Testis (tissue), 3 donors: ENCODE data around the gene RPP30. TPM values are rescaled to one million over a fixed set of nuclear protein-coding genes. Genes with fewer than 3 reads are reported as not detected.

ENCODE experiments used
- DNase-seq: peaks from one replicate; pipeline ENCODE4 v3.0.0-alpha.2; 2019
- H3K27ac ChIP-seq, 2 donors: fragments of 200-600 bp; sonication (generic); one replicate each; pipeline ENCODE4 v1.5.1; 2019
- H3K27me3 ChIP-seq: fragments of 200-600 bp; sonication (generic); one replicate; pipeline ENCODE4 v1.5.1; 2019
- H3K36me3 ChIP-seq: fragments of 200-600 bp; sonication (generic); one replicate; pipeline ENCODE4 v1.5.1; 2017; ENCODE audit warnings: low read depth; ENCODE audit errors: missing control alignments
- H3K4me1 ChIP-seq: fragments of 200-600 bp; sonication (generic); one replicate; pipeline ENCODE4 v1.5.1; 2019
- H3K4me3 ChIP-seq, 2 donors: fragments of 200-600 bp; sonication (generic); one replicate each; pipeline ENCODE4 v1.5.1; 2017 to 2019
- H3K9me3 ChIP-seq: fragments of 200-600 bp; sonication (generic); one replicate; pipeline ENCODE4 v1.5.1; 2017
- POLR2A ChIP-seq: fragments of 450-650 bp; IDR thresholded peaks from one replicate; pipeline ENCODE4 v1.6.1; 2017; ENCODE audit warnings: antibody characterized with exemption, mild to moderate bottlenecking, moderate library complexity
- WGBS, 2 donors: methylation state at CpG; one replicate each; pipeline ENCODE4 v1.1.5; 2018; 5-methylcytosine and 5-hydroxymethylcytosine counted together
- intact Hi-C: fragments of 100-400 bp; cut with DNase I; formaldehyde crosslinking; loops from one replicate; pipeline ENCODE4 v1.15.1; 2023; ENCODE audit warnings: low total_unique reads
- polyA plus RNA-seq: library from polyadenylated mRNA; stranded (reverse); fragments of 350-450 nt; fragmentation: Illumina TruSeq; extraction: RNeasy Lipid Tissue Mini Kit (QIAGEN cat#74804); gene quantifications from one replicate; pipeline ENCODE4 v1.2.3, GENCODE V29; 2014; ENCODE audit warnings: low read depth, low replicate concordance; ENCODE audit not compliant: insufficient read depth
- total RNA-seq, 2 donors: library from RNA; depleted of rRNA; stranded (reverse); fragments of >200 nt; gene quantifications; one replicate each; pipeline ENCODE4 v1.2.3, GENCODE V29; 2016
- TF ChIP-seq, protein P1 (sequence below), 3 experiments: fragments of 450-650 bp in 2 of 3; fragments of 200-600 bp in 1 of 3; sonication (generic) in 1 of 3; IDR thresholded peaks; one replicate each; pipeline ENCODE4 v1.5.1; 2016 to 2019; ENCODE audit warnings: antibody characterized with exemption in 3 of 3, mild to moderate bottlenecking in 2 of 3, moderate library complexity in 1 of 3

The RPP30 gene
- total and polyA plus RNA-seq, 3 donors from 2014 or later = 55.7 to 62.6 (median 57.5) TPM

DNA sequence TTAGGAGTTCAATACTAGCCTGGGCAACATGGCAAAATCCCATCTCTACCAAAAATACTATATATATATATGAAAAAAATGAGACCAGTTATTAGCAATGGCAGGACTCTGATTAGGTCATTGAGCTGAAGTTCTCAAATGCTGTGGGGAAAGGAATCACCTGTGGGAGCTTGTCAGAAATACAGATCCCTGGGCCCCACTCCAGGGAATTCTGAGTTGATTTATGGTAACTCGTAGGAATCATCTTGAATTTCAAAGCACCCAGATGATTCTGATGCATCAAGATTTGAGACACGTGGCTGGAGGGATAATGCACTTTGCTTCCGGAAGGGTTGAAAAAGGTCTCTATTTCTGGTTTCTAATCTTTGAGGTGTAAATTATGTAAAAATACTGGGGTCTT lies 50.1 kb downstream of the RPP30 start:
- no peaks in the 10 kb centered on the region for H3K27me3 ChIP-seq
- peaks cover 5% of the 10 kb centered on the region for H3K4me1 ChIP-seq
- H3K9me3 ChIP-seq = no peaks in the 10 kb centered on the region
- no peak overlapping the region for H3K27ac ChIP-seq
- no peak for DNase-seq
- TF ChIP-seq POLR2A = no peak
- H3K36me3 ChIP-seq = no peaks in the 10 kb centered on the region
- 83 to 86% methylated on average over 3 of the region's 3 CpGs for WGBS, 2 donors
- H3K4me3 ChIP-seq = no peak overlapping the region
- intact Hi-C loops = no loop called here

DNA sequence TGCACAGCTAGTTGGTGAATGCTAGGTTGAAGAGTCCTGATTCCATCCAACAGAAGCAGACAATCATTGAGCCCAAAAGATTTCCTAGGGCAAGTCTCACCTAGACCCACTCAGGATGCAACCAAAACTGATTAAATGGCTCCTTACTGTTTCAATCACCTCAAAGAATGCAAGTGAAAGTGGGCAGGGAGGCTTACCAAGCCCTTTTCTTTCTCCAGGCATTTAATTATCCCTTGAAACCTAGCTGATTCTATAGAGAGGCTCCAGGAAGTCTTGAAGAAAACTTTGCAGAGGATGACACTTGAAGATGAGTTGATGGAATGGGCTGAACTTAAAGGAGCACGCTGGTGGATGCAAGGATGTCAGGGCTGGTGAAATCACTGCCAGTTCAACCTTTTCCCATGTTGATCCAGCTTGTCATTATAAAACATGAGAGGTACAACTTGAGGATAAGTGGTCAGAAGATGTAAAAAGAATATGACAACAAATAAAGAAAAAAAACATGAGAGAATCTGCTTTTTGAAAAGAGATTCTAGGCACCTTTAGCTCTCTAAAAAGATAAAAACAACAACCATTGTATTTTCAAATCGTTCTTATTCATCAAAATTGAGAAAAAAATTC lies 51.4 kb downstream of the RPP30 start:
- intact Hi-C loops = no loop called here
- no peaks in the 10 kb centered on the region for H3K27me3 ChIP-seq
- no peak overlapping the region for H3K4me3 ChIP-seq
- WGBS, 2 donors = 65 to 70% methylated on average over 2 of the region's 2 CpGs
- TF ChIP-seq, protein P1, sequence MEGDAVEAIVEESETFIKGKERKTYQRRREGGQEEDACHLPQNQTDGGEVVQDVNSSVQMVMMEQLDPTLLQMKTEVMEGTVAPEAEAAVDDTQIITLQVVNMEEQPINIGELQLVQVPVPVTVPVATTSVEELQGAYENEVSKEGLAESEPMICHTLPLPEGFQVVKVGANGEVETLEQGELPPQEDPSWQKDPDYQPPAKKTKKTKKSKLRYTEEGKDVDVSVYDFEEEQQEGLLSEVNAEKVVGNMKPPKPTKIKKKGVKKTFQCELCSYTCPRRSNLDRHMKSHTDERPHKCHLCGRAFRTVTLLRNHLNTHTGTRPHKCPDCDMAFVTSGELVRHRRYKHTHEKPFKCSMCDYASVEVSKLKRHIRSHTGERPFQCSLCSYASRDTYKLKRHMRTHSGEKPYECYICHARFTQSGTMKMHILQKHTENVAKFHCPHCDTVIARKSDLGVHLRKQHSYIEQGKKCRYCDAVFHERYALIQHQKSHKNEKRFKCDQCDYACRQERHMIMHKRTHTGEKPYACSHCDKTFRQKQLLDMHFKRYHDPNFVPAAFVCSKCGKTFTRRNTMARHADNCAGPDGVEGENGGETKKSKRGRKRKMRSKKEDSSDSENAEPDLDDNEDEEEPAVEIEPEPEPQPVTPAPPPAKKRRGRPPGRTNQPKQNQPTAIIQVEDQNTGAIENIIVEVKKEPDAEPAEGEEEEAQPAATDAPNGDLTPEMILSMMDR (IDR thresholded peaks at IDR 0.05) = no peak
- no peak for TF ChIP-seq POLR2A
- no peaks in the 10 kb centered on the region for H3K9me3 ChIP-seq
- H3K36me3 ChIP-seq = no peaks in the 10 kb centered on the region
- peaks cover 5% of the 10 kb centered on the region for H3K4me1 ChIP-seq
- no peak overlapping the region for H3K27ac ChIP-seq
- no peak for DNase-seq

DNA sequence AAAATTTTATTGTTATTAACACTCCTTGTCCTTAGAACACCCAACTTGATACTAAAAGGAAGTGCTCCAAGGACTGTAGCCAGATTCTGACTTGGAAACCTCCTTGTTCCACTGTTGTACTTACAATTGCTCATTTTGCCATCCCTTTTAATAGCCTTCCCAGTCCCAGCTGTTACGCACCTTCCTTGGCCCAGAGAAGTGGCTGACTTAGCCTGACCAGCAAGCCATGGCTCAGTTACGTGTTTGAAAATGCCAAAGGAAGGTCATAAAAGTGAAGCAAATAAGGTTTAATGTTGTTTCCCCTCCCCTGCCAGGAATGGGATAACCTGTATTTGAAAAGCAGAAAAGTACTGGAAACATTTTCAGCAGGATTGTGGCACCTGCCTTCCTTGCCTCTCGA lies 52.8 kb downstream of the RPP30 start:
- no peak for DNase-seq
- WGBS, 2 donors = 71 to 78% methylated on average over 3 of the region's 3 CpGs
- TF ChIP-seq, protein P1 (IDR thresholded peaks at IDR 0.05) = no peak
- no peak for TF ChIP-seq POLR2A
- intact Hi-C loops = no loop called here
- H3K4me3 ChIP-seq = no peak overlapping the region
- H3K9me3 ChIP-seq = no peaks in the 10 kb centered on the region
- no peaks in the 10 kb centered on the region for H3K36me3 ChIP-seq
- peaks cover 5% of the 10 kb centered on the region for H3K4me1 ChIP-seq
- no peak overlapping the region for H3K27ac ChIP-seq
- H3K27me3 ChIP-seq = no peaks in the 10 kb centered on the region

DNA sequence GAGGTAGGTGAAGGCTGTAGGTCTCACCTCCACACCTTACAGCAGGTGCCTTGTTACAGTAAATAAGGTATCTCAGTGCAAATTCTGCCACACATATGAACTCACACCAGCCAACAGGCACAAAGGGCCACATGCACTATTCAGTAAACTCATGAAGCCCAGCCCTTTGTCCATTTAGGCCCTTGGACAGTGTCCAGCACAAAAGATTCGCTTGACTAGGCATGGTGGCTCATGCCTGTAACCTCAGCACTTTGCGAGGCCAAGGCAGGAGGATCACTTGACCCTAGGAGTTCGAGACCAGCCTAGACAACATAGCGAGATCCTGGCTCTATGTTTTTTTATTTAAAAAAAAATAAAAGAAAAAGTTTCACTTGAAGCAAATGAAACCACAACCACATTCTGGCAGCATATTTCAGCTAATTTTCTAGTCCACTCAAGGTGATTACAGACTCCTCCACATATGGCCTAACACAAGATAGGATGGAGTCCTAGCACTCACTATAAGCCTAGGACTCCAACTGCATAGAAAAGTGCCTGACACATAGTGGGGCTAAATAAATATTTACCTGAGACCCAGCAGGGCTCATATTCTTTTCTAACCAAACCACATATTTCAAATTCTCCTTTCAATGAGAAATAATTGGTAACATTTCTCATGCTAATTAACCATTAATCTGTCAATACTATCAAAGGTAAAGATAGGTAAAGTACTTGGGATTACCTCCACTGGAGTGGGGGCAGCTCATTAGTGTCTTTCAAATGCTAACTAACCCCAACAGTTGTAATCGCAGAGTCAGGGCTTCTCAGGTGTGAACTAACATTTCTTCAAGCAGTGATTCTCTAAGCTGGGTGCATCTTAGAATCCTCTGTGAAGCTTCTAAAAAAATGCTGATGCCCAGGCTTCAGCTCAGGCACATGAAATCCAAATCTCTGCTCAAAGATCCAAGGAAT lies 53.6 kb downstream of the RPP30 start:
- H3K27me3 ChIP-seq = no peaks in the 10 kb centered on the region
- H3K4me3 ChIP-seq = no peak overlapping the region
- intact Hi-C loops = no loop called here
- 81 to 86% methylated on average over 5 of the region's 5 CpGs for WGBS, 2 donors
- H3K27ac ChIP-seq = no peak overlapping the region
- no peaks in the 10 kb centered on the region for H3K9me3 ChIP-seq
- DNase-seq = no peak
- H3K4me1 ChIP-seq = peaks cover 11% of the 10 kb centered on the region
- no peak for TF ChIP-seq POLR2A
- TF ChIP-seq, protein P1 (IDR thresholded peaks at IDR 0.05) = no peak
- no peaks in the 10 kb centered on the region for H3K36me3 ChIP-seq

DNA sequence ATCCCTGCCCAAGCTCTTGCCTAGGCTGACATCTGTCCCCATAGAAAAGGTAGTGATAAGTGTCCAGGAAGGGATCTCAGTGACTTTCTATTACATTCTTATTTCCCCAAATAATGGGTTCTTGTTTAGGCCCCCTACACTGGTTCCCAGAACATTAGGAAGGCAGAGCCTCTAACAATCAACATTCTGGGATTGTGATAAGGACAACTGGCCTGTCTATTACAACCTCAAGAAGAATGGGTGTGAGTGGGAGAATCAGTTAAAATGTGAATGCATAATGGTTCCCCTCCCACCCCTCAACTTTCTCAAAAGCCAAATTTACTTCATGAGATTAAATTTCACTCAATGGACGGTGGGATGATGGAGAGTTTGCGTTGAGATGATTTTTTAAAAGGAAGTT lies 55.5 kb downstream of the RPP30 start:
- Histone ChIP-seq H3K4me3 (no peak overlapping the region), H3K4me1 (peaks cover 23% of the 10 kb centered on the region), H3K27ac (no peak overlapping the region), H3K27me3 (no peaks in the 10 kb centered on the region), H3K36me3 (no peaks in the 10 kb centered on the region), H3K9me3 (no peaks in the 10 kb centered on the region)
- no peak for TF ChIP-seq POLR2A
- TF ChIP-seq, protein P1 (IDR thresholded peaks at IDR 0.05) = no peak
- intact Hi-C loops = no loop called here
- WGBS, 2 donors = 87 to 90% methylated on average over 2 of the region's 2 CpGs
- DNase-seq = no peak
